ENCODE data around the gene MED16.

The MED16 gene

GRCh38 chr19:934865-935479, 42.0 kb upstream of the MED16 start:
- Histone ChIP-seq H2AFZ (ENCODE audit: low read depth, low read length) (no peak overlapping the region), H3K27me3 (ENCODE audit: insufficient read depth, low read length, poor library complexity) (no peaks in the 10 kb centered on the region), H3K79me2 (ENCODE audit: insufficient read depth, low read length) (peaks cover 68% of the 10 kb centered on the region), H3K36me3 (ENCODE audit: insufficient read depth, low read length) (peaks cover 58% of the 10 kb centered on the region), H3K4me2 (ENCODE audit: insufficient read depth, low read length) (no peak overlapping the region), H3K4me3 (ENCODE audit: low read depth in 1 of 2, low read length in 2 of 2) (no peak overlapping the region), H3K9ac (ENCODE audit: low read depth, low read length) (no peak overlapping the region), H4K20me1 (ENCODE audit: insufficient read depth, low read length) (peaks cover 36% of the 10 kb centered on the region), H3K27ac (ENCODE audit: low read length) (no peak overlapping the region), H3K9me3 (ENCODE audit: insufficient read depth, low read length, severe bottlenecking) (no peaks in the 10 kb centered on the region), H3K4me1 (ENCODE audit: insufficient read depth, low read length) (no peaks in the 10 kb centered on the region)
- DNase-seq (no peak), ATAC-seq (ENCODE audit: insufficient read depth, low read depth) (no peak)
- TF ChIP-seq CTCF (IDR thresholded peaks at IDR 0.05; ENCODE audit: borderline replicate concordance, extremely low read depth, low read length, poor library complexity, severe bottlenecking) (no peak), EZH2 (IDR thresholded peaks at IDR 0.05; ENCODE audit: borderline replicate concordance, low read depth, low read length, severe bottlenecking) (no peak)

- Histone ChIP-seq H3K27me3 (ENCODE audit: insufficient read depth, low read length, poor library complexity) (no peaks in the 10 kb centered on the region), H2AFZ (ENCODE audit: low read depth, low read length) (no peak overlapping the region), H4K20me1 (ENCODE audit: insufficient read depth, low read length) (peaks cover 30% of the 10 kb centered on the region), H3K36me3 (ENCODE audit: insufficient read depth, low read length) (peaks cover 58% of the 10 kb centered on the region), H3K4me2 (ENCODE audit: insufficient read depth, low read length) (no peak overlapping the region), H3K27ac (ENCODE audit: low read length) (no peak overlapping the region), H3K4me1 (ENCODE audit: insufficient read depth, low read length) (no peaks in the 10 kb centered on the region), H3K79me2 (ENCODE audit: insufficient read depth, low read length) (peaks cover 62% of the 10 kb centered on the region), H3K4me3 (ENCODE audit: low read depth in 1 of 2, low read length in 2 of 2) (no peak overlapping the region), H3K9ac (ENCODE audit: low read depth, low read length) (no peak overlapping the region), H3K9me3 (ENCODE audit: insufficient read depth, low read length, severe bottlenecking) (no peaks in the 10 kb centered on the region)
- DNase-seq, result no peak
- TF ChIP-seq CTCF (IDR thresholded peaks at IDR 0.05; ENCODE audit: borderline replicate concordance, extremely low read depth, low read length, poor library complexity, severe bottlenecking) (no peak), EZH2 (IDR thresholded peaks at IDR 0.05; ENCODE audit: borderline replicate concordance, low read depth, low read length, severe bottlenecking) (no peak)
- no peak for ATAC-seq (ENCODE audit: insufficient read depth, low read depth)
These were observed 41.3 kb upstream of the MED16 start for GRCh38 chr19:934197-934840.

- TF ChIP-seq EZH2 (IDR thresholded peaks at IDR 0.05; ENCODE audit: borderline replicate concordance, low read depth, low read length, severe bottlenecking) (no peak), CTCF (IDR thresholded peaks at IDR 0.05; ENCODE audit: borderline replicate concordance, extremely low read depth, low read length, poor library complexity, severe bottlenecking) (no peak)
- Histone ChIP-seq H3K79me2 (ENCODE audit: insufficient read depth, low read length) (peaks cover 60% of the 10 kb centered on the region), H3K4me1 (ENCODE audit: insufficient read depth, low read length) (peaks cover 2% of the 10 kb centered on the region; the same call in 1 of the 2 replicates), H3K4me3 (ENCODE audit: low read depth in 1 of 2, low read length in 2 of 2) (no peak overlapping the region), H3K9me3 (ENCODE audit: insufficient read depth, low read length, severe bottlenecking) (no peaks in the 10 kb centered on the region), H3K36me3 (ENCODE audit: insufficient read depth, low read length) (peaks cover 63% of the 10 kb centered on the region), H4K20me1 (ENCODE audit: insufficient read depth, low read length) (peaks cover 32% of the 10 kb centered on the region), H2AFZ (ENCODE audit: low read depth, low read length) (no peak overlapping the region), H3K27ac (ENCODE audit: low read length) (no peak overlapping the region), H3K27me3 (ENCODE audit: insufficient read depth, low read length, poor library complexity) (no peaks in the 10 kb centered on the region), H3K9ac (ENCODE audit: low read depth, low read length) (no peak overlapping the region), H3K4me2 (ENCODE audit: insufficient read depth, low read length) (no peak overlapping the region)
- ATAC-seq (ENCODE audit: insufficient read depth, low read depth) (no peak), DNase-seq (no peak)
These were observed 40.5 kb upstream of the MED16 start for GRCh38 chr19:933553-933882.
